Stimulated activated CD4-positive, alpha-beta T cell treated with anti-CD3 and anti-CD28 coated beads, Interleukin-1b, Interleukin-23, amount 100 ng/mL, for 1 hour (primary cell): ENCODE results near the gene BCAR3.

Source experiments
- DNase-seq, 2 donors: peaks; one replicate each; pipeline ENCODE4 v3.0.0-alpha.2; 2020; ENCODE audit warnings: low read depth in 2 of 2

BCAR3 gene

DNA sequence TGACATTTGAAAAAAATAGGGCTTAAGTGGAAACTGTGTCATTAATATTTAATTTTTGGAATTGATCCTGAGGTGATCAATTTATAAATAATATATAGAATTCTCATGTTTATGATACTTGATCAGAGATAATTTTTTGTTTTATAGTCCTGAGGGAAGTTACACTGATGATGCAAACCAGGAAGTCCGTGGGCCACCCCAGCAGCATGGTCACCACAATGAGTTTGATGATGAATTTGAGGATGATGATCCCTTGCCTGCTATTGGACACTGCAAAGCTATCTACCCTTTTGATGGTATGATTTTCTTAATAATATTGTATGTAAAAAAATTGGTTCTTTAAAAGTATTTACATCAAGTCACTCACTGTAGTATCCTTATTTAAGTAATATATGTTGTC is 132.5 kb downstream of the BCAR3 start:
- no peak for DNase-seq

DNA sequence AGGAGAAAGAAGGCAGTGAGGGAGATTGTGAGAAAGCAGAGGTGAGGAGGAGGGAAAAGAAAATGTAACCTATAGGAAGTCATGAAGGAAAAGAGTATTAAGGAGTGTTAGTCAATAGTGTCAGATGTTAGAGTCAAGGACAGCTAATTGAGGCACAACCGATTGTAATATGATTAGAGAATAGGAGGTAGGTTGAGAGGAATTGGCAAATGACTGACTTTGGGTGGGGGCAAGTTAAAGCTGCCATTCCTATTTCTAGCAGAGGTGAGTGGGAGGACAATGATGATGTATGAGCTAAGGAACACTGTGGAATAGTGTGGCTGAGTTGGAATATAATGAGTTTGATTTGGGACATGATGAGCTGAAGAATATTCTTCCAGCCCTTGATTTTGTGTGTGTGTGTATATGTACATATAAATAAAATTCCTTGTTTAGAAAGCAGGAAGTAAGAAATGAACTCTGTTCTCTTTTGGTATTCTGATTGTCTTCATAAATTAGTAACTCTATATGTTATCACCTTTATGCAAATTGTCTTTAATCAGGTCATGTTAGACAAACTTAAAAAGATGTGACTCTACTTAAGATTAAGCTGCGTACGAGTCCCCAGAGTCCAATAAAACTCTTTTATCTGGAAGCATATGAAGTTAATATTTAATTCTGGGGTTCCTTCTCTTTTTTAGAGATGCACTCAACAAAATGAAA is 135.3 kb downstream of the BCAR3 start:
- DNase-seq = no peak

DNA sequence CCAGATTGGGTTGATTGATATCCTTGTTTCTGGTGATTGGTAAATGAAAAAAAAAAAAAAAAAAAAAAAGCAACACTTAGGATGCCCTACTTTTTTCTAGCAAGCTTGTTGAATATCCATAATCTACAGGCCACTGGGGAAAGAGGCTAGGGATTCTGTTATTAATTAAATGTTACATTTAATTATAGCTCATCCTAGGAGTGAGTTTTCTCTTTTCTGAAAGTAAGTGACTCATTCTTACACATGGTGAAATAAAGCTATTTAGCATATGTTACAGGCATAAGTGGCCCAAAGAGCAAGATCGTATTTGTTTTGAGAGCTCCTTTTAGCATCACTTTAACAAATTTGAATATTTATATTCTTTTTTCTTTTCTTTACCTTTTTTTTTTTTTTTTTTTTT is 139.2 kb downstream of the BCAR3 start:
- no peak for DNase-seq

DNA sequence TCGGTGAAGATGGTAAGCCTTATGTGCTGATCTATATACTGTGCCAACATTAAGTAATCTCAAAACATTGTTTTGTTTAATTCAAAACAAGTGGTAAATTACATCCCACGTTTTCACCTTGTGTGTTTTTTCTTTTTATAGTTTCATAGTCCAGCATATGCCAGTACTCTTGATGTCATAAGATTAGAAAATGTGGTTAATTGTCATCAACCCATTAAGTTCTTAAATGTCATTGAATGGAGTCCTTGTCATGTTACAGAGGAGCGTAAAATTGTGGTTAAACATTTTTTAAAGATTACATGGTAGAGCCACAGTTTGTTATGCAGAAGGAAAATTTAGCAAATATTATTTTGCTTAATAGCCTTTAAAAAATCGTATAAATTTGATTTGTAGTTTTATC is 140.6 kb downstream of the BCAR3 start:
- no peak for DNase-seq

DNA sequence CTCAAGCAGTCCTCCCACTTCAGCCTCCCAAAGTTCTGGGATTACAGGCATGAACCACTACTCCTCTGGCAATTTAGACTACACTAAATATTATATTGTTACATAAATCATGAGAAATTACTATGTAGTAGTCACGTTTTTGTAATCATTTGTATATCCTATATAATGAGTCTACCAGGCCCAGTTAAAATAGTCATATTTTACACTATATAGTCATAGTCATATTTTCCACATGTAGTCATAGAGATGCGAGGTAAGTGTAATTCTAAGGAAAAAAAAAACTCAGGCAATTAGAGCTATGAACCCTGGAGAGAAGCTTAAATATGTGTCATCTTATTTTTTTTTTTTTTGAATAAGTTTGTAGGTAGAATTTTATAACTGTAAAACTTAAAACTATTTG is 143.7 kb downstream of the BCAR3 start:
- DNase-seq = no peak

DNA sequence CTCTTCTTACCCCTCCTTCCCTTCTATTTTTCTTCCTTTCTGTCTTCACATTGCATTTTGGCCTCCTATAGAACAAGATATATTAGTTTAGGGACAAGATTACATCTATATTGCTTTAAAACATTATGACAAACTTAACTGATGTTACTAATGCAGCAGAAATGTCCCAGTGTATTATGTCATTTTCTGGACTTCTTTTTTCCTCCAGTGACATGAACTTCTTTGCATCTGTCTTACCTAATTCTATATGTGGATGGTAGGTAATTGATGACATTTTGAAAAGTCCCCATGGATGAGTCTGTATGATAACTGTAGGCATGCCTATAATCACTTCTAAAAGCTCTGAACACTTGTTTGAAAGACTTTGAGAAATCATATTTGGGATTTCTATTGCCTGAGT is 144.2 kb downstream of the BCAR3 start:
- DNase-seq = no peak

DNA sequence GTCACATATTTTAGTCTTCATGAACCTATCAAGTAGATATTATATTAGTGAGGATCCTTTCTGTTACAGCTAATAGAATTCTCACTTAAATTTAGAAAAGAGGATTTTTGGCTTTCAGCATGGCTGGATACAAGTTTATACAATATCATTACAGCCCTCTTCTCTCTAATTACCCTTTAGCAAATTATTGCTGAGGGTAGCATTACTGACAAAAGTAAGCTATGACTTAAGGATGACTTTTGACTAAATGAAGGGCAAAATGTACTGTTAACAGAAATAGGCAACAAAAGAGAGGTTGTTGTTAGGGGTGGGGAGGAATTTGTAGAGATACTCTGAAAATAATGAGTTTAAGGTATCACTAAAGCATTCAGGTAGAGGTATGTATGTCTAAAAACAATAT is 148.0 kb downstream of the BCAR3 start:
- DNase-seq = no peak

DNA sequence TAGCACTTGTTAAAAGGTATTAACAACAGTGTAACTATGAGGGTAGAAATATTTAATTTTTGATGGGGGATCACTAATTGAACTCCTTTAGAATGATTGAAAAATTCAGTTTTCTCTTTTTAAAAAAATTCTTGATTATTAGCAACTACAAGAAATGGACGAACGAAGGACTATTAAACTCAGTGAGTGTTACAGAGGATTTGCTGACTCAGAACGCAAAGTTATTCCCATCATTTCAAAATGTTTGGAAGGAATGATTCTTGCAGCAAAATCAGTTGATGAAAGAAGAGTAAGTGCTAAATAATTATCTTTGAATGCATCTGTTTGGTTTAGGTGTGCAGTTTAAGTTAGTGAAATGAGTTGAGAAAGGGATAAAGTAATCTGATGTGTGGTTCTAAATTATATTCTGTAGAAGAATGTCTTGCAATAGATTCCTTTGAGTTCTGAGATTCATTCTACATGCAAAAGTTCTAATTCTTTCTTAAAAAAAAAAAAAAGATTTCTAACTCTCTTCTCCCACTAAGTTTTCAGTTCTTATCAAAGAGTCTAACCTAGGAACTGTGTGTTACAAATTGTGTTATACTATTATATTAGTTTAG is 148.8 kb downstream of the BCAR3 start:
- no peak for DNase-seq

DNA sequence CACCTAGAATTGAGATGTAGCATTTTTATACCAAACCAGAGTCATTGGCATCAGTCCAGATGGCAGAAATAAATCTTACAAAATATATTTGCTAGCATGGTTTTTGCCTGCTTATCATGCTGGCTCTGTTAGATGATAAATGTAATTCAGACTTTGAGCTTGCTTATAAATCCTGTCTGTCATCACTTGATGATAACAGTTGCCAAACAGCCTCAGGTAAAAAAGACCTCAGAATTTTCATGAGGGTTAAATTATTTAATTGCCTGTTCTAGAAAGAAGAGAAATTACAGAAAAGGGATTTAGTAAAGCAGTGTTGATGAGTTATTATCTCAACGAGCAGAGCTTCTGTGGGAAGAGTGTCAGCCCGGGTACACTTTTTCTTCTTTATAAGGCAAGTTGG is 150.4 kb downstream of the BCAR3 start:
- DNase-seq = no peak

DNA sequence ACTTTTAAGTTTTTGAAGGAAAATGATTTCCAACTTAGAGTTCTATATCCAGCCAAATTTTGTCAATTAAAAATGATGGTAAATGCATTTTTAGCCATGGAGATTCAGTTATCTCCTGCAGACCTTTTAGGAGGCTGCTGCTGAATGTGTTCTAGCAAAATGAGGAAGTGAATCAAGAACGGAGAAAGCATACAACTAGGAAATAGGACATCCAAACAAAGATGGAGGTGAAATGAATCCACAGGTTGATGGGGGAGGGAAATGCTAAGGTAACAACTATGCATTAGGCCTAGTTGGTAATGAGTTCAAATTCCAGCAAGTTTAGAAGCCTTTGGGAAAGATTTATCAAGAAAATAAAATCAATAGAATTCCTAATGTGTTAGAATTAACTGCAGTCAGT is 153.2 kb downstream of the BCAR3 start:
- DNase-seq = no peak

DNA sequence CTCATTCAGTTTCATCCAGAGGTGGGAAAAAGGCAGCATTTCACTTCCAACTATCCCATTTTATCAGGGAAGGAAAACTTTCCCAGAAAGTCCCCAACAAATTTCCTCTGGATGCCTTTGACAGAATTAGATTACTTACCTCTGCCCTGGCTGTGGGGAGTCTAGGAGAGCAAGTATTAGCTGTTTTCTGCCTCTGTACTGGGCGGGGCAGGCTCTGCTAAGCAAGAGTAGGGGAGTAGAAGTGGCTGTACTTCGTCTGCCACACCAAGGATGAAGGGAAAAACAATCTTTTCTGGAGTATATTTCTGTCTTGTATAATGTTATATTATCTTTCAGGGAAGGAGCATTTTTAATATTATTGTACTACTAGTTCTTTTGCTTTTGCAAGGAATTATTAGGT is 155.2 kb downstream of the BCAR3 start:
- DNase-seq = no peak

DNA sequence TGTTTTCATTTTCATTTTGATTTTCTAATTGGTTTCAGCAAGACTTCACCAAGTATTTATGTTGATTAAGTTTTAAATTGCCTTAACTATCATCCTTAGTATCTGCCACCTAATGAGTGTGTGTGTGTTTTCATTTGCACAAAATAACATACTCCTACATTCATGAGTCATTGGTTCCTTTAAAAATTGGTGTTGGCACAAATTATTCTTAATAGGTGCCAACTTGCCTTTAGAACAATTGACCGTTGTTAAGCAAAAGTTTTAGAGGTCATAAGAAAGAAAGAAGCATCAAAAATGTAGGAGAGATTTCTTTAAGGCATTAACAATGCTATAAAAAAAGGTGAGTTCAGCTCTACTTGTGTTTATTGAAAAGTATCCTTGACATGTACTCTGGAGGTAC is 156.2 kb downstream of the BCAR3 start:
- no peak for DNase-seq

DNA sequence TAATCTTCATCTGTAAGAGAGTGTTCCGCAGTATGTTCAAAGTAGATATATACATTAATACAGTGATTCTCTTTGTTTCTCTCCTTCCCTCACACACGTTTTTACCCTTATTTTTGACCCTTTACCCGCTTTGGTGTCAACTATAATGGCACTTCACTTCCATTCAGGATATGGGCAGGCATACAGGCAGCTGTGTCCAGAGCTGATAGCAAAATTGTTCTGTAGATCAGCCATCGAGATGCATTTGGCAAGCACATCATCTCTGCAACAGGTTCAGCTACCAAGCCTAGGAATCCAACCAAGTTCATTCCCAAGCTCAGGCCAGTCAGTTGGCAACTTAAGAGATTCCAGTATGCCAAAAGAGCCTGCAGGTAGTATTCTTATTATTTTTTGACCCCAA is 158.9 kb downstream of the BCAR3 start:
- no peak for DNase-seq

DNA sequence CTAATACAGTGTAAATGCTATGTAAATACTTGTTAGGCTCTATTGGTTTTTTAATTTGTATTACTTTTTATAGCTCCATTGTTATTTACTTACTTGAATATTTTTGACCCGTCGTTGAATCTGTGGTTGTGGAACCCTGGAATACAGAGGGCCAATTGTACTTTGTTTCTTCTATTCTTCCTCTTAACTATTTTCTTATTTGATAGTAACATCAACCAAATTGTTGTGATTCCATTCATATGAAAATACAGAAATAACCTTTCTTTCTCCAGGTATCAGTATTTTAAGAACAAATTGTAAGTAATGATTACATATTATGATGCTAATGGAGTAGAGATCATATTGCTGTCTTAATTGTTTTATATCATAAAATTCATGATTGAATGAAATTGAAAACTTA is 160.0 kb downstream of the BCAR3 start:
- no peak for DNase-seq

DNA sequence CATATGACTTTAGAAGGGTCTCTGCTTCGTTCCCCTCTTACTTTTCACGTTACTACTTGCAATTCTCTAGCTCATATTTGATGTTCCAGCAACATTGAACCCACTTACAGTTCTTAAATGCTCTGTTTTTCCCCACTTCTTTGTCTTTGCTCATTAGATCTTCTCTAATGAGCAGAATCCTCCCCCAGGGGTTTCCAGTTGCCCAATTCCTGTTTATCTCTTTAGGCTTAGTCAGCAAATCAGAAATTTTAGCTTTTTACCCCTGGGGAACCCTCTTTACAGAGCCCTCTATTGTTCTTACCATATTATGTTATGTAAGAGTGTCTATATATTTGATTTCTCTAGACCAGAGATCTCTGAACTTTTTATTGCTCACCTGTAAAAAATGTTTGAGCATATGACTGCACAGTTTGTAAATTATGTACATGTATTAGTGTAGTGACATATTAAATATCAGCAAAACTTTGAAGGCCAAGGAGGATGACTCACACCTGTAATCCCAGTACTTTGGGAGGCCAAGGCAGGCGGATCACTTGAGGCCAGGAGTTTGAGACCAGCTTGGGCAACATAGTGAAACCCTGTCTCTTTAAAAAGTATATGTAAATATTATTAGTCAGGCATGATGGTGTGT is 162.3 kb downstream of the BCAR3 start:
- DNase-seq = no peak

DNA sequence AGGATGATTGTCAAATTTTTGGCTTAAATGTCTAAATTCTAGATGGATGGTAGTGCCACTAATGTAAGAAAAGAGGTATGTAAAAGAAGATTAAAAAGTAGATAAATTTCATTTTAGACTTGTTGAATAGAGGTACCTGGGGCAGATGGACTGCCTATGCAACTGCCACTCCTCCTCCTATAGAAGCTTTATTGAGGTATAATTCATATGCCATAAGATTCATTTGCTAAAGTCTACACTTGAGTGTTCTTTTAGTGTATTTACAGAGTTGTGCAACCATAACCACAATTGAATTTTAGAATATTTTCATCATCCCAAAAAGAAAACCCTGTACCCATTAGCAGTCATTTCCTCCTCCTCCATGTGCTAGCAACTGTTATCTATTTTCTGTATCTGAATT is 163.1 kb downstream of the BCAR3 start:
- DNase-seq = no peak

DNA sequence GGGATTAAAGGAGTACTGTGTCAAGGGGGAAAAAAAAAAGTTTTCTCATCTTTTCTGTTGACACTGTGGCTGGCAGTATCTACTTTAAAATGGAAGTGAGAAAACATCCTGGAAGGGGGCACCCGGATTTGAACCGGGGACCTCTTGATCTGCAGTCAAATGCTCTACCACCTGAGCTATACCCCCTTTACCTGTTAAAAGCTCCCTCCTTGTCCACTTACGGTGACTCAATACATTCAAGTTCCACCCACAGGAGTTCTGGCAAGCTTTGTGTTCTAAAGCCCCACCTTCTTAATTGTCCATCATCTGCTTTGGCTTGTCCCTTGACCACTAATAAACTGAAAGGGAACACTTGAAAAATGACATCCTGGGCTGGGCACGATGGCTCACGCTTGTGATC is 165.5 kb downstream of the BCAR3 start:
- no peak for DNase-seq
